SU-DHL-6 (cell line): Measurements from ENCODE around the gene POLE4.

Source experiments
- CTCF ChIP-seq: fragments of 200-600 bp; sonication (generic); IDR thresholded peaks from one replicate; pipeline ENCODE4 v1.5.1; 2017; ENCODE audit warnings: antibody characterized with exemption, mild to moderate bottlenecking, low read length, moderate library complexity; ENCODE audit not compliant: insufficient read depth, poor library complexity, severe bottlenecking
- EZH2phosphoT487 ChIP-seq: fragments of 200-600 bp; sonication (generic), shearing (Covaris generic); conservative IDR thresholded peaks from 2 replicates; pipeline ENCODE4 v1.6.1; 2018; ENCODE audit warnings: mild to moderate bottlenecking, antibody characterized with exemption, low read length, moderate library complexity, mixed read lengths

- TF ChIP-seq CTCF (no peak), EZH2phosphoT487 (no peak)
Observed at GRCh38 chr2:74991977-74992376, 33.5 kb downstream of the POLE4 start.
